OCI-LY3 (cell line): ENCODE measurements around the gene MAGEB3.

Source experiments
- EZH2phosphoT487 ChIP-seq: fragments of 200-600 bp; shearing (Covaris generic); IDR thresholded peaks from 2 replicates; pipeline ENCODE4 v1.6.1; 2018; ENCODE audit warnings: antibody characterized with exemption, mixed run types, low read depth
- TF ChIP-seq, protein P1 (sequence below): fragments of 200-600, 300-600 bp; sonication (generic); IDR thresholded peaks from 2 replicates; pipeline ENCODE4 v1.5.1; 2014; ENCODE audit warnings: antibody characterized with exemption, low read length, low read depth

DNA sequence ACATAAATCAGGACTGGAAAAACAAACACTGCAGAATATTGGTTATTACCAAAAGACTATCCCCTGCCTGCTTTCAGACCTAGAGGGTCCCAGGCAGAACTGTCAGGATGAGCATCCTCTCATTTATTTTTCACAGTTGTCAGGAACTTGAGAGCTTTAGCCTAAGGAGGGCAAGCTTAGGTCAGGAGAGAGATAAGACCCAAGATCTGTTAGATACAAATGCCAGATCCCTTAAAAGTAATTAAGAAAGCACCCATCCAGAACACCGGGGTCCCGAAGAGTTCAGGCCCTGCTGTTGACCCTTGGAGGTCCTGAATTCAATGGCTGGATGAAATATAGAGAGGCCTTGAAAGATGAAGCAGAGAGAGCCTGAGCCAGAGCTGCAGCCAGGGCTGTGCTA is 5.9 kb upstream of the MAGEB3 start:
- TF ChIP-seq, protein P1, sequence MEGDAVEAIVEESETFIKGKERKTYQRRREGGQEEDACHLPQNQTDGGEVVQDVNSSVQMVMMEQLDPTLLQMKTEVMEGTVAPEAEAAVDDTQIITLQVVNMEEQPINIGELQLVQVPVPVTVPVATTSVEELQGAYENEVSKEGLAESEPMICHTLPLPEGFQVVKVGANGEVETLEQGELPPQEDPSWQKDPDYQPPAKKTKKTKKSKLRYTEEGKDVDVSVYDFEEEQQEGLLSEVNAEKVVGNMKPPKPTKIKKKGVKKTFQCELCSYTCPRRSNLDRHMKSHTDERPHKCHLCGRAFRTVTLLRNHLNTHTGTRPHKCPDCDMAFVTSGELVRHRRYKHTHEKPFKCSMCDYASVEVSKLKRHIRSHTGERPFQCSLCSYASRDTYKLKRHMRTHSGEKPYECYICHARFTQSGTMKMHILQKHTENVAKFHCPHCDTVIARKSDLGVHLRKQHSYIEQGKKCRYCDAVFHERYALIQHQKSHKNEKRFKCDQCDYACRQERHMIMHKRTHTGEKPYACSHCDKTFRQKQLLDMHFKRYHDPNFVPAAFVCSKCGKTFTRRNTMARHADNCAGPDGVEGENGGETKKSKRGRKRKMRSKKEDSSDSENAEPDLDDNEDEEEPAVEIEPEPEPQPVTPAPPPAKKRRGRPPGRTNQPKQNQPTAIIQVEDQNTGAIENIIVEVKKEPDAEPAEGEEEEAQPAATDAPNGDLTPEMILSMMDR = no peak
- no peak for TF ChIP-seq EZH2phosphoT487
